Measurements from ENCODE around the gene VILL.

GRCh38 chr3:37953226-37953625 is 37.4 kb upstream of the VILL start:
- TF ChIP-seq TAF1 (IDR thresholded peaks at IDR 0.05; ENCODE audit: low read depth, low read length), result no peak
- TF ChIP-seq POLR2A (IDR thresholded peaks at IDR 0.05; ENCODE audit: low read depth, low read length), result no peak
- TF ChIP-seq POLR2AphosphoS5 (IDR thresholded peaks at IDR 0.05; ENCODE audit: low read depth, low read length), result no peak
- TF ChIP-seq POU2F2 (IDR thresholded peaks at IDR 0.05; ENCODE audit: low read depth, low read length), result no peak
- no peak for TF ChIP-seq SPI1 (IDR thresholded peaks at IDR 0.05; ENCODE audit: low read depth, low read length)

Data from GM12891 (cell line).